GM19025 (cell line): Measurements from ENCODE around the gene CPXM2.

Source experiments
- ATAC-seq: cut with Tn5 transposase; IDR thresholded peaks from one replicate; pipeline ENCODE4 v1.9.1; 2021; ENCODE audit warnings: mild to moderate bottlenecking, low read depth, moderate library complexity; ENCODE audit not compliant: unreplicated experiment

The CPXM2 gene

DNA sequence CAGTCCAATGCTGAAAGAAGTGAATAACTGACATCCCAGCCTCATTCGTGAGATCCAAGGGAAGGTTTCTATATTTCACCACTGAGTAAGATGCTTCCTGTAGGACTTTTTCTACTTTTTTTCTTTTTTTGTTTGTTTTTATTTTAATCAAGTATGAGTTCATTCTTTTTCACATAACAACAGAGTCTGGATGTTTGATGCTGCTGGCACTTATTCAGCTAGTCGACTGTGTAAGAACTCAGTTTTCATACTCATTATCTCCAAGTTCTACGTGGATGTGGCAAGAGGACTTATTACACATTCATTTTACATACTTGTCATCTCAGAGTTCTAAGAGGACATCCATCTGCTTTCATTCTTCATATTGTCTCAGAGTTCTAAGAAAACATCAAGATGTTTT lies 86.9 kb downstream of the CPXM2 start:
- ATAC-seq = no peak

DNA sequence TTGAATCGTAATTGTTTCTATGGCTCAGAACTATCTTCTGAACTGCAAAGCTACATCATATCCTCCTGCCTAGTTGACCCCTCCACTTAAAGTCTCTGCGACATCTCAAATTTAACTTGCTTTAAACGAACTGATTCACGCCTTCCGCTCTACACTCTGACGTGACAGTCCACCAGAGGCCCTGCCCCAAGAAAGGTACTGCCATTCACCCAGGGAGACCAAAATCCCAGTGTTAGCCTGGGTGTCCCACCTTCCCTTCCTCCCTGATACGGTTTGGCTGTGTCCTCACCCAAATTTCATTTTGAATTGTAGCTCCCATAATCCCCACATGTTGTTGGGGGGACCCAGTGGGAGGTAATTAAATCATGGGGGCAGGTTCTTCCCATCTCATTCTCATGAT lies 90.8 kb downstream of the CPXM2 start:
- no peak for ATAC-seq

DNA sequence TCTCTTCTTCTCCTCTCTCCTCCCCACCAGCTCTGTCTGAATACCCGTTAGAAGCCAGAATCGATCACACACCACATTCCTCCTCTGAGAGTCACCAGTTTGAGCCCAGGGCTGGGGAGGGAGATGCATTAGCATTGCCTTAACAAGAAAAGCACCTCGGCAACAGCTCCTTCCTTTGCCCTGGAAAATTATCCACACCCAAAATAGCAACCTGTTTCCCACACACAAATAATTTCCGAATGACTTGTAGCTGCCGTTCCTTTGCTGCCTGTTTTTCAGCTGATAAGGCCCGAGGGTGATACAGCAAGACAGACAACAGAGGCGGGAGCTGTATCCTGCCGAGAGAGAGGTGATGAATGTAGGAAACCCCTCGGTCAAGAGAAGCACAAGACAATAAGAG lies 91.3 kb downstream of the CPXM2 start:
- no peak for ATAC-seq

DNA sequence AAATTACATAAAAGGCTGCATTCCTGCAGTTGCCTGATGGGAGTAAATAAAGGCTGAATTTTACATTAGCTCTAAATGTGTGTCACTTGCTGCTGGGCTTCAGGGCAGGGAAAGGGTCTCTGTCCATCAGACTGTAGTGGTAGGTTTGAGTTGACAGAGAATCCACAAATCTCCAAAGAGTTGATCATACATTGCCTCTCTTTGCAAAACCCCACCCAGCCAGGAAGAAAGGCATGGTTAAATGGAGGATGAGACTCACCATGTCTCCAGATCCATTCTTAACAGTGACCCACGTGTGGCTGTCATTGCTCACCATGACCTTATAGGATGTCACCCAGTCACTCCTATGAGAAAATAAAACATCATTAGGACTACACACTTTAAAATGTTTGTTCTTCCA lies 92.8 kb downstream of the CPXM2 start:
- ATAC-seq = no peak

DNA sequence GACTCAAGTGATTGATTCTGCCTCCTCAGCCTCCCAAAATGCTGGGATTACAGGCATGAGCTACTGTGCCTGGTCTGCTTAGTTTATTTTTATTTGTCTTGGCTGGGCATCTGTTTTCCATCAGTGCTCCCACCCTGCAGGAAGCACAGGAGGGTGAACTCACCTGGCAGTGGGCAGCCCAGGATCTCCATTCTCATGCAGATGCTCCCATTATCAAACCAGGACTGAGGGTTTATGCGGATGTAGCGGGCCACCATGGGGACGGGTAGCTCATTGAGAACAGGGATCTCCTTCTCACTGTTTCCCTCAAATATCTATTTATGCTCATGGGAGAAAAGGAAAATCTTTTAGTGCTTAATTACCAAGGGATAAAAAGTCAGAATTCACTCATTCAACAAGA lies 93.8 kb downstream of the CPXM2 start:
- ATAC-seq = no peak

DNA sequence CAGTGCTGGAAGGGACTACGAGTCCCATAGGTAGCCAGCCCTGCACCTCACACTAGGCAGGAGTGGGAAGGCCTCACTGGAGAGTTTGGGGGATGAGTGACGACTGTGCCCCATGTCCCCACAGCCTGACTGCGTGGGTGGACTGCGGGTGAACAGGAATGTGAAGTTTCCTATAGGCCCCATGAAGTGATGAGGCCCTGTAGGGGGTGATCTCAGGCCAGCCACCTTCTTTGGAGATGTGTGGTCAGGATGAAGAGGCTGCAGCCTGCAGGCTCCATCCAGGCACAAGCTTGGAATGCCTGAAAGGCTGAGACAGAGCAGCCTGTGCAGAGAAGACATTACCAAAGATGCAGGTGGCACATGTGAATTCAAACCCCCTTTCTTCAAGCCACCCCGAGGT lies 94.9 kb downstream of the CPXM2 start:
- ATAC-seq = no peak

DNA sequence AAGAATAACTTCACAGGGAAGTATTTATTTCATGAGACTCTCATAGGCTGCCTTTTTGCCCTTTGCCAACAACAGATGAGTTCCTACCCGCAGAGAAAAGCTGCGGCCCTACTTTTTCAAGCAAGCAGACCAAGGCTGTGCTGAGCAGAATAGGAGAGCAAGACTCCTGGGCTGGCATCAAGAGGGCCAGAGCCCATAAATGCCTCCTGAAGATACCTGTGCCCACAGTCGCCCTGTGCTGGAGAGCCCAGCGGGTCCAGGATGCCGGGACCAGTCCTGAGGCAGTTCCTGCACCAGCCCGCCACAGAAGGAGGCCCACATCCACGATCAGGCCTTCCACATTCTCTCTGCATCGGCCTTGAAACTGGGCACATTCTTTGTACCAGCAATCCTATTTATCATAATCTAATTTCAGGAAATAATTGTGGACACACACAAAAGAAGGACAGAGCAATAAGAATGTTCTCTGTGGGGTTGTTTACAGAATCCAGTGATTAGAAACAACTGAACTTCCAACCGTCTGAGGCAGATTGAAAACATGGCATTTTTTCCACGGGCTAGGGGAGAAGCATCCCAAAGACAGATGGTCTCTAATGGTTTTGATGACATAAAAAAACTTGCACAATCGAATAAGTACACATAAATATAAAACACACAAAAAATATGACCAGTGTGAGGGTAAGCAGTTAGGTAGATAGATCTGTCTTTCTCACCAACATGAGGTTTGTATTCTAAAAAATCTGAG lies 95.6 kb downstream of the CPXM2 start:
- ATAC-seq = no peak

DNA sequence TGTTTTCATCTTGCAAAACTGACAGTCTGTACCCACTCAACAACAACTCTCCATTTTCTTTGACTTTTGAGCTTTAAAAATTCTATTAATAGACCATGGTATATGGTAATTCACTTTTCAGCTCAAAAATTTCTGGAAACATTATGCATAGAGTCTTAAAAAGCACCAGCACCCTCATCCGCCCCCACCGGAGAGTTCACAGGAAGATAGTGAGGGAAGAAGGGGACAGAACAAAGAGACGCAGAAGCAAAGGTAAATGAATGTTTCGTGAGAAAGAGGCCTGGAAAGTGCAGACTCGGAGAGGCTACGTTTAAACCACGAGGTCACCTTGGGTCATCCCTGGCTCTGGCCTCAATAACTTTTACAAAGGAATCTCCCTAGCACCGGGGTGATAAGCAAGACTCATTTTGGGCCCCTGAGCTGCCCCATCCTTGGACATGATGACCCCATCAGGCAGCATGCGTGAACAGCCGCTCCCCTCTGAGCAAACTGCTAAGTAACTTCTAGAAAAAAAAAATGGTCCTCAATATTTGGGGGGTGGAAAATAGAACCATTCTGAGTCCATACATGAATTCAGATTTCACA lies 96.3 kb downstream of the CPXM2 start:
- no peak for ATAC-seq

DNA sequence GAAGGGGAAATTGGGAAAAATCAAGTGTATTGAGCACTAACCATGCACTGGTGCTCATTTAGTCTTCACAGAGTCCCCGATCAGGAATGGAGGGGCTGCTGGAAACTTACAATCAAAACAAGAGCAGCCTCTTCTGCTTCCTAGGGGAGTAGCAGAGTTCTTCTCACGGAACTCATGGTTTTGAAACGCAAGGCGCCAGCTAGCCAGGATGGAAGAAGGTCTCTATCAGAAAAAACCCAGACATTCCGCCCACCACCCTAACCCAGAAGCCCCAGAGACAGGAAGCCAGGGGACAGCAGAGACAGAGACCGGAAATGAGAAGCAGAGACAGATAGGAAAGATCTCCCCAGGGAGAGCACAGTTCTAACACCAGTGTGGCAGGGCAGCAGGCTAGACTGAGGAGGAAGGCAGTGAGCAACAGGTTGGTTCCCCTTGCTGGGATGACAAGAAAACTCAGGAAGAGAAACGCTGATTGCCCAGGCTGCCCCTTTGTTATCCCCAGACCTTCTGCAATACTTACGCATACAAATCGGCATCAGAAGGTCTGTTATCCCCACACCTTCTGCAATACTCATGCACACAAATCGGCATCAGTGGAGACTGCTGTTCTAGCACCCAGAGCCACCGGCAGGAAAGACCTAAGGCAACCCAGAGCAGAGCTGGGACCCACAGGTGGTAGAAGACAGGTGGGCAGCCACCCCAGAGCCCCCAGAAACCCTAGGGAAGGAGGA lies 99.2 kb downstream of the CPXM2 start:
- ATAC-seq = no peak

DNA sequence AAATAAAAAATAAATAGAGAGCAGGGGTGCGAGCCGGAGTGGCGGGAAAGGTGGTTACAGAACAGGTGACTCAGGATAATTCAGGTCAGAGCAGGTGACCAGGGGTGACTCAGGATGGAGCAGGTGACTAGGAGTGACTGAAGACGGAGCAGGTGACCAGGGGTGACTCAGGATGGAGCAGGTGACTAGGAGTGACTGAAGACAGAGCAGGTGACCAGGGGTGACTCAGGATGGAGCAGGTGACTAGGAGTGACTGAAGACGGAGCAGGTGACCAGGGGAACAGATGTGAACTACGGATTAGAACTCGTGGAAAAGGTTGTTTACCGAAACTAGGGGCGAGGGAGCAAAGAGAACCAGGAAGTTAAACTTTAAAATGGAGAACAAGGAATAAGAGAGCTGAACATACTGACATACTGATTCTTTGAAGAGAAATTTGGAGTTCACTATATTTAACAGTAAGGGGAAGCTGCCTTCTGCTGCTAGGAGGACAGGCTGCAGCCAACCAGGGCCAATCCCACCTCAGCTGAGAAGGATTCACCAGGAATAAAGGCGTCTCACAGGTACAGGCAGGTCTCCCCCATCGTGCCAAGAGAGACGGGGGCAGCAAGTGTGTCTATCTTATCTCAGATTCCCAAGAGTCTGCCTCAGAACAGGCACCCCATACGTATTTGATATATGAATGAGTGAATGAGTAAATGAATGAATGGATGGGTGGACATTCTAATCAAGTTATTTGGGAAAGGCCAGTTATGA lies 101.3 kb downstream of the CPXM2 start:
- no peak for ATAC-seq

DNA sequence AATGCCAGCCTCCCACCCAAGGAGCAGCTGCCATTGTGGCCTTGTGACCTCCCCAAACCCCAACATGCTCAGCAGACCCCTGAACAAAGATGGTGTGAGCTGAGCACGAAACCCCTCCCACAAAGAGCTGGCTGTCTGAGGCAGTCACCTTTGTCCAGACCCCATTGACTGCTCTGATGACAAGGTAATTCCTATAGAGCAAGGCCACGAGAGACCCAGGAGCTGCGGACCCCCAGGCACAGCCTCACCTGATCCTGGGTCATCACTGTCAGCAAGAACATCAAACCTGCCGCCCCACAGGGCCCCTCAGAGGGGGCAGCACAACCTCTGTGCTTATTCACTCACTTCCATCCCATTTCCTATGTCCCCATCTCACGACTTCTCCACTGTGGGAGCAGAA lies 102.6 kb downstream of the CPXM2 start:
- ATAC-seq = no peak

DNA sequence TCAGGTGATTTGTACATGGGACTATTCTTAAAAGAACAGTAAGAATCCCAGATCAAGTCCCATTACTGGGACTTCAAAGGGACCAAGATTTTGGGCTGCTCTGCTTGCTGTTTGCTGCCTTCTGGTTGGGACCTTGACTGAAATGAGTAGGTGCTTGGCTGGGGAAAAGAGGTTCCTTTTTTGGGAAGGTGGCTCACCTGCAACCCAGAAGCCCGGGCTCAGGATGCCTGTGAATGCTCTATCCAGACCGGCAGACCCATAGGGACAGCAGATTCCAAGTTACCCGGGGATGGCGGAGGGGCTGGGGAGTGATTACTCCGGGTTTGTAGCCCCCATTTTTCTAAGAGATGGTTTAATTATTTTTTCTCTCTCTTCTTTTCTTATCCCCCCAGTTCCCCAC lies 104.0 kb downstream of the CPXM2 start:
- no peak for ATAC-seq

DNA sequence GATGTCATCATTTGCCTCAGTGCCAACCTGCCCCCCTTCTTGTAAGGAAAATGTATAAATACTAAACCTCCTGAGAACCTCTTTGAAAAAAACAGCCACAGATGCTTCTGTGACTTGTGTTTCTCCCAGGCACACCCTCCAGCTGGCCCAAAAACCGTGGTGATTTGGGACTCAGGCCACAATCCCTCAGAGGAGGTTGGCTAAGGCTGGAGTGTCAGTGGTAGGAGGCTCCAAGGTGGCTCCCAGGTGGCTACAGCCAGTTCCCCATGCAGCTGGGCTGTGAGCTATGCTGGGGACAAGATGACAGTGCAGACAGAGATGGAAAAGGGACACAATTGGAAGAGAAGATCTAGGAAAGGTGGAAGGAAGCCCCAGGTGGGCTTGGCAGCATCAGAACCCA lies 104.7 kb downstream of the CPXM2 start:
- ATAC-seq = no peak

DNA sequence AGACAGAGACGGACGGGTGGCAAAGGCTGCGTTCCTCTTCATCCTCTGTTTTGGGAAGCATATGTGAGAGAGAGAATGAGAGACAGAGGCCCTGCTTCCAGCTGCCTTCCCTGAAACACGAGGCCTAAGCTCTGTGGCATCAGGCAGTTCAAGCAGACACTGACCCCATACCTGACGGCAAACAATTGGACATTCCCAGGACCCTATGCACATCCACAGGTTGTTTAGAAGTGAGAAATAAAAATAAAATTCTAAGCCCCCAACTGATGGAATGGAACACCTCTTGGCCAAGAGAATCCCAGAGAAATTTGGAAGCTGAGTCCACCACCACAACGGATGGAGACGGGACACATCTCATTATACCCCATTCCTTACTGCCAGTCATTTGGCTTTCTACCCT lies 105.3 kb downstream of the CPXM2 start:
- ATAC-seq = no peak

DNA sequence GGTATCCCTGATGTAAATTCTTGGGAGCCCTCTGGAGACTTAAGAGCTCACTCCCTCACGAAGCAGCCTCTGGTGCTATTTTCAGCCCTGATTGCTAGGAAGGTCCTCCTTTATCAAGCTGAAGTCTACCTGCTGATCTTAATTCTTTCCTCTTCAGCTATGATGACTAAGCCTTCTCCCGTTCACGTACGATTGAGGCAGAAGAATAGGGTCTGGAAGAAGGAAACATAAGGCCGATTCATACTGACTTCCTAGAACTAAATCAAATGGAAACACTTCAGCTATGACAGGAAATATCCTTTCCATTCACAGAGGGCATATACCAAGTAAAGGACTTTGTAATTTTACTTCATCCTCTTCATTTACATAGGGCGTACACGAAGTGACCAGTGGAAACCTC lies 107.0 kb downstream of the CPXM2 start:
- ATAC-seq = no peak

DNA sequence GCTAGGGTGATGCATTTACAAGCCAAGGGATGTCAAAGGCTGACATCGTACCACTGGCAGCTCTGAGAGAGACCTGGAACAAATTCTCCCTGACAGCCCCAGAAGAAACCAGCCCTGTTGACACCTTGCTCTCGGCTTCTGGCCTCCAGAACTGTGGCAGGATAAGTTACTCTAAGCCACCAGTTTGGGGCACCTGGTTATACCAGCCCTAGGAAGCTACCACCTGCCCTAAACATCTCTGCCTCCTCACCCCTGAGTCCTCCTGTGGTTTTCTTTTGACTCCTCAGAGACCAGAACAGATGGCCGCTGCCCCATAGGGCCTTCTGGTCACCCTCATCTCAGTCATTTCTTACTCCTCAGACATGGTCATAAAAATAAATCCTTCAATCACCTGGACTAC lies 107.4 kb downstream of the CPXM2 start:
- ATAC-seq = no peak

DNA sequence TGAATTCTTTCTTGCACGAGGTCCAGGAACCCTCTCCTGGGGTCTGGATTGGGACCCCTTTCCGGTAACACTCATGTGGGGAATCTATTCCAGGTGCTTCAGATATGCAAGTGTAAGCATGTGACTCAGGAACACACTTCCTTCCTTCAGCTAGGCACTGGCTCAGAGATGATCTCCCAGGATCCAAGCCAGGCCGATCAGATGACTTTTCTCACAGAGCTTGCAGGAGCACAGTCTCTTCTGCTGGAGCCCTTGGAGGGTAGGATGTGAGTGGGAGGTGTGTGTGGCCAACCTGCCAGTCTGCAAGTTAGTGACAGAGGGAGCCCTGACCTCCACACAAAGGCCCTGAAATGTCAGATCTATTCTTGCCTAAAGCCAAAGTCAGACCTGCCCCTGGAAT lies 108.3 kb downstream of the CPXM2 start:
- no peak for ATAC-seq

DNA sequence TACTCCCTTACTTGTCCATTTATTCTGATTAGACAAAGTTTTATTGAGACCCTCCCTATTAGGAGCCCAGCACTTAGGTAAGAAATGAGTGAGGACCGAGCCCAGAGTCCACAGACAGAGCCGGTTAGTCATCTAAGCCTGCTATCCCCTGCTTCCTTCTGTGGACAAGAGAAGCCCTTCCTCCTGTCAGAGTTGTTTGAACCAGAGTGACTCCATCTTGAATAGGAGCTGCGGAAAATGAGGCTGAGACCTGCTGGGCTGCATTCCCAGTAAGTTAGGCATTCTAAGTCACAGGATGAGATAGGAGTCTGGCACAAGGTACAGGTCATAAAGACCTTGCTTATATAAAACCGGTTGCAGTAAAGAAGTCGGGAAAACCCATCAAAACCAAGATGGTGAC lies 109.1 kb downstream of the CPXM2 start:
- no peak for ATAC-seq

DNA sequence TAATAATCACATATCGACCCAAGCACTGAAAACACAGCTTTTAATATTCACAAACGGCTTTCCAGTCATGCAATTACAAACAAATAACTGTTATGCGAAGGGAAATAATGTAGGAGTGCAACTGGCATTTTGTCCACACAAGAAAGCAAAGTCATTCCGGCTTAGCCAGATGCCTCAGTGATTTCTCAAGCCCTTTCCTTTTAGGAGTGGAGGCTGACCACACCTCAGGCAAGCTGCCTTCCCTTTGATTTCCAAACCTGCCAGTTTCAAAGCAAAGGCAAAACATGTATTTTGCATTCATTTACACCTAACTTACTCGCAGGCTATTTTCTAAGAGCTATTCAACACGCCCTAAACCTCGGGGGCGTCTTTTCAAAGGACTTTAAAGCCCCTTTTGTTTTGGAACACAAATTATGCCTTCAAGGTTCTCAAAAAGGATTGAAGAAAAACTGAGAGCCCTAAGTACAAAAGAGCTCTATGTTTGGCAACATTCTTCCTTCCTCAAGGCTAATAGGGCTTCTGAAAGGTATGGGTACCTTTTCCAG lies 109.6 kb downstream of the CPXM2 start:
- no peak for ATAC-seq

DNA sequence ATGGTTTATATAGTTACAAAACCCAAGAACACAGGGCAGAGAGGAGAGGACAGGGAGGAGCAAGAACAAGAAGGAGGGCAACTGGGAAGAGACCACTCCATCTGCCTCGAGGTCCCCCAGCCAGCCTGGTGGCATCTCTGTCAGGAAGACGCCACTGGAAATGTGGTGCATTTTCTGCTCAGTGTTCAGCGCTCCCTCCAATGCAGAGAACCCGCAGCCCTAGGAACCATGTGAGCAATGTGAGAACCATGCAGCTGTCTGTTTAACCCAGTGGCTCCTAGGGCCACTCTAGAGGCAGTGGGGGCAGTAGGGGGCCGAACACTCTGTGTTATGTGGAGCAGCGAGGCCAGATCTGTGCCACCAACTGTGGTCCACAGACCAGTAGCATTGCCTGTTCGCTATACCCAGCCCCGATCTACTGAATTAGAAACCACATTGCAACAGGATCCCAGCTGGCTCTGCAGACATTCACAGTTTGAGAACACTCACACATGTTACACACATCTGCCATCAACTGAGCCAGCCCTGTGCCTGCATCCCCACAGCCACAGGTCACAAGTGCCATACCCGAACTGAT lies 110.2 kb downstream of the CPXM2 start:
- no peak for ATAC-seq
